Stimulated activated CD4-positive, alpha-beta T cell treated with anti-CD3 and anti-CD28 coated beads, Interleukin-12 subunit alpha, Interleukin-12 subunit beta, amount 100 ng/mL, for 4 hours (primary cell): Measurements from ENCODE around the gene DPM3.
"Not testable (repeated sequence)": the region's sequence is repeated elsewhere in the genome, so short reads cannot be mapped to it uniquely, and the experiment has no call there.

Experiments used
- DNase-seq: peaks from one replicate; pipeline ENCODE4 v3.0.0-alpha.2; 2020

DPM3 gene

GRCh38 chr1:155139895-155140629 lies at the start of gene DPM3:
TSS of gene DPM3 (minus strand) at chr1:155140531. CDS start at chr1:155140240, 291 bp downstream.
- DNase-seq = peak; percentile 88

DNA sequence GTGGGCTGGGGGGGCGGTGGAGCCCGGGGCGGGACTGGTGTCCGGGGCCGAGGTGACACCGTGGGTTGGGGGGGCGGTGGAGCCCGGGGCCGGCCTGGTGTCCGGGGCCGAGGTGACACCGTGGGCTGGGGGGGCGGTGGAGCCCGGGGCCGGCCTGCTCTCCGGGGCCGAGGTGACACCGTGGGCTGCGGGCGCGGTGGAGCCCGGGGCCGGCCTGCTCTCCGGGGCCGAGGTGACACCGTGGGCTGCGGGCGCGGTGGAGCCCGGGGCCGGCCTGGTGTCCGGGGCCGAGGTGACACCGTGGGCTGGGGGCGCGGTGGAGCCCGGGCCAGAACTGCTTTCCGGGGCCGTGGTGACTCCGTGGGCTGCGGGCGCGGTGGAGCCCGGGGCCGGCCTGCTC lies 49.6 kb upstream of the DPM3 start:
- DNase-seq = not testable (repeated sequence)

DNA sequence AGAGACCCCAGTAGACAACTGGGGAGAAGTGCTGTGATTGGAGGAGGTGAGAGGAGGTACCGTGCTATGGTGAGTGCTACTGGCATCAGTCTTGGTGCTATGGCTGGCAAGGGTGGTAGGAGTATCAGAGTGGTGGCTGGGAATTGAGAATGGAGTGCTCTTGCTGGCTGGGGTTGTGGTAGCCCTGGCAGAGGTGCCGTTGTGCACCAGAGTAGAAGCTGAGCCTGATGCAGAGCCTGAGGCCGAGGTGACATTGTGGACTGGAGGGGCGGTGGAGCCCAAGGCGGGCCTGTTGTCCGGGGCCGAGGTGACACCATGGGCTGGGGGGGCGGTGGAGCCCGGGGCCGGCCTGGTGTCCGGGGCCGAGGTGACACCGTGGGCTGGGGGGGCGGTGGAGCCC lies 47.9 kb upstream of the DPM3 start:
- no peak for DNase-seq

DNA sequence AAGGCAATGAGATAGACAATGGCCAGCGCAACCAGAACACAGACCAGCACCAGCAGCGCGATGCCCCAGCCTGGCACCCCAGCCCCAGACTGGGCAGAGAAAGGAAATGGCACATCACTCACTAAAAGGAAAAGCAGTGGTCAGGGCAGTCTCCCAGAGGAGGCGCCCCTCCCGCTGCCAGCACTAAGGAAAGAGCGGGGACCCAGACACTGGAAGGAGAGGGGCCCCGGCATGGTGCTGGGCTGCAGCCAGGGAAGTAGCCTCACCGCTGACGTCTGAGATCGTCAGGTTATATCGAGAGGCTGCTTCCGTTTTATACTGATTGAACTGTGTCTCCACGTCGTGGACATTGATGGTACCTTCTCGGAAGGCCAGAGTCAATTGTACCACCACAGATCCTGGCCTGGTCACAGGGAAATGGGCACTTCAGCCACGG lies 47.1 kb upstream of the DPM3 start:
- no peak for DNase-seq

- DNase-seq = no peak
Measured at GRCh38 chr1:155186794-155187455, 46.6 kb upstream of the DPM3 start.

GRCh38 chr1:155186067-155186793 lies 45.9 kb upstream of the DPM3 start:
- DNase-seq = no peak

DNA sequence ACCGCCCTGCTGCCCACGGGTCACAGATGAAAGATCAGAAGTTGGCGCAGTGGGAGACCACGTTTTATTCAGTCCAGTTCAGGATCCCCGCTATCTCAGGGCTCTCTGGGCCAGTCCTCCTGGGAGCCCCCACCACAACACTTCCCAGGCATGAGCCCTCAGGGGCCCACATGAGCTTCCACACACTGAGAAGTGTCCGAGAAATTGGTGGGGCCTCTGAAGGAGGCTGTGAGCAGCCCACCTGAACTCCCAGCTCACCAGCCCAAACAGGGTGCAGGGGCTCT lies 45.4 kb upstream of the DPM3 start:
- DNase-seq = no peak

DNA sequence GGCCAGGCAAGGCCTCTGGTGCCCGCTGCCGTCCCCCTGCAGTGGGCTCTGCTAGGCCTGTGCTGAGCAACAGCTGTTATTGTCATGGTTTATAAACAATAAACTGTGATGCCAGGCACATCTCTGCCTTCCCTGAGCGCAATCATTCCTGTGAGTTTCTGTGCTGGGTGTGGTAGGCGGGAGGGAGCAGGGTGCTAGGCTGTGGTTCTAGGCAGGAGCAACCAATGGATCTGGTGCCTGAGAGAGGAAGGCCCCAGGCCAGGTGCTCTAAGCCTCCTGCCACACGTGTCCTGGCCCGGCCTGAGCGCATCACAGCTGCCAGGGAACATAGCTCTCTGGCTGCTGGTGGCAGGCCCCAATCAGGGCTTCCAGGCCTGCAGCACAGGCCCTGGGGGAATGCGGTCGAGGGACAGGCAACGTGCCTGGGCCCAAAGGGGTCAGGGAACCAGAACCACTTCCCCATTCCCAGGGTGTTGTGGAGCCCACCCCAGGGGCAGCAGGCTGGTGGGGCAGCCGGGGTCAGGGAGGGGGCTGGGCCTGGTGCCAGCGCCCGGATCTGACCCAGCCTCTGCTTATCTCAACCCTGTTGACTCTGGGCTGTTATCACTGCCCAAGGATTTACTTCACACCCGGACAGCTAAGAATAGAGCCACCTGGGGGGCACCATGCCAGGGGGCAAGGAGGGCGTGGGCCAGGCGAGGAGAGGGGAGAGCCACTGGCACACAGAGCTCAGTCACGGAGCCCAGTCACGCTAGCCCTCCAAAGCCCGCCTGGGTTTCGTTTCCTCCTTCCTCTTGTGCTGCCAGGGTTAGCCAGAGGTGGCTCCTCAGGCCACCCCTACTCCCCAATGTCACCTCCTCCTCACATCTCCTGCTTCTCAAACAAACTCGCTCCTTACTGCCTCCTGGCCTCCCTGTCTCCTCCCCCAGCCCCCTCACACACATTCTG lies 44.8 kb upstream of the DPM3 start:
- DNase-seq = no peak

- DNase-seq = no peak
Measured at GRCh38 chr1:155184351-155184811, 44.0 kb upstream of the DPM3 start.

- DNase-seq = no peak
Measured at GRCh38 chr1:155183775-155184221, 43.5 kb upstream of the DPM3 start.

DNA sequence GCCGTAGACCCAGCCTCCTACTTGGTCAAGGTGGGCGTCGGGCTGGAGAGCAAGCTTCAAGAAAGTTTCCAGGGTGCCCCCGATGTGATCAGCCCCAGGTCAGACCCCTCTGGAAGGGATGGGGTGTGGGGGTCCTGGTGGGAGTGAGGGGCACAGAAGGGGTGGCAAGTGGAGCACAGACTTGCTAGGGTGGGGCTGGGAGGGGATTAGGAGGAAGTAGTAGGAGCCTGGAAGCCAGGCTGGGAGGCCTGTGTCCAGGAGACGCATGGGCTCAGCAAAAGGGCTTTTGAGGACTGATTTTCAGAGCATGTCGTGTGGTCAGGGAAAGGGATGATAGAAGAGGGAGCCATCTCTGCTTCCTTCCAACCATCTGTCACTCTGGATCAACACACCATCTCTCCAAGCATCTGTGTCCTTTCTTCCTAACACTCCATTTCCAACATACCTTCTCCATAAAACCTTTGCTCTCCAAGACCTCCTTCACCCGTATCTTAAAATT lies 41.8 kb upstream of the DPM3 start:
- DNase-seq = no peak

DNA sequence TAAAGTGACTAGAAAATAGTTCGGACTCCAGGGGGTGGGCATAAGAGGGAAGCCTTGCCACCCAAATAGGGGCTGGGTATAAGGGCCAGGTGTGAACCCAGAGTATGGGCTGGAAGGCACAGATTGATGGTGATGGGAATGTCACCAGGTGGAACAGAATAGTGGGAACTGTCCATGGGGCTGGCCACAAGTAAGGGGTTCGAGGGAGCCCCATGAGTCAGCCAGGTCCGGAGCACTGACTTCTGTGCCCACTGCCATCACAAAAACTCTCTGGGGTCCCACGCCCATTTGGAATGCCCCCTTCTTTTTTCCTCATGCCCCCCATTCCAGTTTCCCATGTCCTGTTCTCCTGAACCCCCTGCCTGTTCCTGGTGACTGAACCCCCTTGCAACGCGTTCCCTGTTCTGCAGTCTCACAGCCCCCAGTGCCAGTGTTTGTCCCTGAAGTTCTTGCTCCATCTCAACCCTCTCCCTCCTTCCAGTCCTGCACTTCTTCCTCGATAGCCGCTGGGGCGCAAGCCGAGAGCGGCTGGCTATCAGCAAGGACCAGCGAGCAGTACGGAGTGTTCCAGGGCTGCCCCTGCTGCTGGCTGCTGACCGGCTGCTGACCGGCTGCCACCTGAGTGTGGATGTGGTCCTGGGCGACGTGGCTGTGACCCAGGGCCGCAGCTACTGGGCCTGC lies 41.2 kb upstream of the DPM3 start:
- no peak for DNase-seq

GRCh38 chr1:155179112-155180031 lies 39.0 kb upstream of the DPM3 start:
- DNase-seq = no peak

DNA sequence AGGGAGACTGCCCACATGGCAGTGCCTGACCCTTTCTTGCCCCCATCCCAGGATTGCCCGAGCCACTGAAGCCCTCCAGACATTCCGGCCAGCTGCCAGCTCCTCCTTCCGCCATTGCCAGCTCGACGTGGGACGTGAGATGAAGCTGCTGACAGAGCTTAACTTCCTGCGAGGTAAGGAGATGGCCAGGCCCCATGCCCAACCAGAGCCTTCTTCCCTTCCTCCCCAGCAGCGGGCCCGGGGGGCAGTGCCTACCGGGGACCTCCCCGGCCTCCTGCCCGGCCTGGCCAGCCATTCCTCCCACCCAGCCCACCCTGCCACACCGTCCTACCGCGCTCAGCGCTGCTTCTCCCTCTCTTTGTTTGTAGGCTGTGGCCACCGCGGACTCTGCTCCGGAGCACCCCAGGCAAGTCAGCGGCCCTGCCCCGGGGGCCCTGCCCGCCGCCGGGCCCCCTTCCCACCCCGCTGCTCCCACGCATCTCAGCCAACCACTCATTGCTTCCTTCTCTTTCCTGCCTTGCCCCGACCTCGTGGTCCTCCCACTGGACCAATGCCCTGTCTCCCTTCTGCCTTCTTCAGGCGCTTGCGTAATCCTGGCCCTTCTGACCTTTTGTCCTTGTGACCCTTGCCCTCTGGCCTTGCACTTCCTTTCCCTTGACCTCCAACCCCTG lies 38.2 kb upstream of the DPM3 start:
- DNase-seq = no peak

DNA sequence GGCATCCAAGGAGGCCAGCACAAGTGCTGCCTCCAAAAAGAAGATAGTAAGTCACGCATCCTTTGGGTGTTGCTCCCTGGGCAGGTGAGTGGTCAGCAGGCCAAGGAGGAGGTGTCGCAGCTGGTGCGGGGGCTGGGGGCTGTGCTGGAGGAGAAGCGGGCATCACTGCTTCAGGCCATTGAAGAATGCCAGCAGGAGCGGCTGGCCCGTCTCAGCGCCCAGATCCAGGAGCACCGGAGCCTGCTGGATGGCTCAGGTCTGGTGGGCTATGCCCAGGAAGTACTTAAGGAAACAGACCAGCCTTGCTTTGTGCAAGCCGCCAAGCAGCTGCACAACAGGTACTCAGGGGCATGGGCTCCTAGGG lies 37.6 kb upstream of the DPM3 start:
- no peak for DNase-seq

GRCh38 chr1:155177192-155177917 lies 37.0 kb upstream of the DPM3 start:
- no peak for DNase-seq

DNA sequence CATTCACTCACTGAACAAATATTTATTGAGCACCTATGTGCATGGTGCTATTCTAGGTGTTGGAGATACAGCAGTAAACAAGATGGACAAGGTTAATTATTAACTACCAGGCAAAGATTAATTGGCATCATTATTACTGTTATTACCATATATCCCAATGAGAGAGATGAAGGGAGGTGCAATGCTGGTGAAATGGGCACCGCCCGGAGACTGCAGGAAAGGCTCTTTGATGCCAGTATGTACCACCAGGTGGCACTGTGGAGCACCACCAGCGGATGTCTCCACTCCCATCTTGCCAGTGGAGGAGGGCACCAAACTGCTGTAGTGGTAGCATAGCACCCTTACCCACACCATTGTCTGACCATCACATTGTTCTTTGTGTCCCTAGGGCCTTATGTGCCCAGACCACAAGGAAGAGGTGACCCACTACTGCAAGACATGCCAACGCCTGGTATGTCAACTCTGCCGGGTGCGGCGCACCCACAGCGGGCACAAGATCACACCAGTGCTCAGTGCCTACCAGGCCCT lies 36.3 kb upstream of the DPM3 start:
- peak; percentile 85 for DNase-seq

DNA sequence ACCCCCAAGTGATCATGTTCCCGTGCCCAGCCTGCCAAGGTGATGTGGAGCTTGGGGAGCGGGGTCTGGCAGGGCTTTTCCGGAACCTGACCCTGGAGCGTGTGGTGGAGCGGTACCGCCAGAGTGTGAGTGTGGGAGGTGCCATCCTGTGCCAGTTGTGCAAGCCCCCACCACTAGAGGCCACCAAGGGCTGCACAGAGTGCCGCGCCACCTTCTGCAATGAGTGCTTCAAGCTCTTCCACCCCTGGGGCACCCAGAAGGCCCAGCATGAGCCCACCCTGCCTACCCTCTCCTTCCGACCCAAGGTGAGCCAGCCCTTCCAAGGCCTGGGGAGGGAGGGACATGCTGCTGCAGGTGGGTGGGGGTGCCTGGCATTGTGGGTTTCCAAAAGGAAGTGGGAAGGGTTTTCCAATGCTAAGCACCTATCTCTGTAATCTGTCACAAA lies 35.6 kb upstream of the DPM3 start:
- DNase-seq = no peak

DNA sequence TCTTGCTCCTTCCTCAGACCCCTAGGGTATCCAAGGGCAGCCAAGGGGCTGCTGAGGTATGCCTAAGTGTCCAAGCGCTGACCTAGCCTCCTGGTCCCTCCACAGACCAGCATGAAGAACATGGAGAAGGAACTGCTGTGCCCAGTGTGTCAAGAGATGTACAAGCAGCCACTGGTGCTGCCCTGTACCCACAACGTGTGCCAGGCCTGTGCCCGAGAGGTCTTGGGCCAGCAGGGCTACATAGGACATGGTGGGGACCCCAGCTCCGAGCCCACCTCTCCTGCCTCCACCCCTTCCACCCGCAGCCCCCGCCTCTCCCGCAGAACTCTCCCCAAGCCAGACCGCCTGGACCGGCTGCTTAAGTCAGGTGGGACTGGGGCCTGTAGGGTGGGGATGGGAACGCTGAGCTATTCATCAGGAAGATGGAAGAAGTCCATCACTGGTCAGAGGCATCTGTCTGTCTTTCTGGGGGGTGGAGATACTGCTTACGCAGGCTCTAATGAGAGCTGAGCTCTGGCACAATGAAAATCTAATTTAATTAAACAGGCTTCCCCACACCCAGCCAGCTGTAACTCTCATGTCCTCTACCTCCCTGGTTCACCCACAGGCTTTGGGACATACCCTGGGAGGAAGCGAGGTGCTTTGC lies 35.1 kb upstream of the DPM3 start:
- no peak for DNase-seq
